Endothelial cell of umbilical vein (primary cell): ENCODE data around the gene ADARB2. TPM values are rescaled to one million over a fixed set of nuclear protein-coding genes. Genes with fewer than 3 reads are reported as not detected.

ENCODE experiments used
- BruUV-seq: library from RNA; stranded (reverse); fragments of 400-500 nt; replicated peaks from 2 replicates; lab custom pipeline; 2021; lab: Mats Ljungman, UMichigan
- CTCF ChIA-PET: fragments of 300-600, 350-600 bp; sonication (Branson Sonifier 250); formaldehyde crosslinking; loops from one replicate; lab custom pipeline; 2021; ENCODE audit warnings: antibody characterized with exemption, inconsistent platforms; lab: Charles Lee
- POLR2A ChIA-PET: fragments of 300-600, 350-600 bp; sonication (Branson Sonifier 250); formaldehyde crosslinking; loops from one replicate; lab custom pipeline; 2021; ENCODE audit warnings: antibody characterized with exemption, inconsistent platforms; lab: Charles Lee
- DNase-seq: peaks from one replicate; pipeline ENCODE4 v3.0.0-alpha.2; 2011; ENCODE audit warnings: low read depth, low spot score
- FAIRE-seq: peaks from 2 replicates; lab custom pipeline; 2011; peaks lifted over from hg19 to GRCh38; lab: Jason Lieb, UNC
- H2AFZ ChIP-seq: 2 replicates; pipeline ENCODE4 v1.6.0; 2012; ENCODE audit warnings: low read depth, low read length, control low read depth, inconsistent platforms
- H3K27ac ChIP-seq: 2 replicates; pipeline ENCODE4 v1.5.1; 2011; ENCODE audit warnings: low read depth, mild to moderate bottlenecking, control low read depth, low read length, moderate library complexity; ENCODE audit not compliant: insufficient read depth
- H3K27me3 ChIP-seq, 2 experiments: 2 replicates each; pipeline versions ENCODE4 v1.6.0 to v1.6.1; 2011; ENCODE audit warnings: low read length in 2 of 2, mixed read lengths in 1 of 2; ENCODE audit not compliant: control insufficient read depth in 2 of 2, insufficient read depth in 2 of 2
- H3K36me3 ChIP-seq, 2 experiments: 2 replicates in 1 of 2; 3 replicates in 1 of 2; pipeline ENCODE4 v1.5.1; 2011; ENCODE audit warnings: low read length in 2 of 2, mild to moderate bottlenecking in 1 of 2, moderate library complexity in 1 of 2; ENCODE audit not compliant: control insufficient read depth in 2 of 2, insufficient read depth in 2 of 2; ENCODE audit errors: extremely low read depth in 1 of 2
- H3K4me1 ChIP-seq: 3 replicates; pipeline ENCODE4 v1.5.1; 2011; ENCODE audit warnings: mild to moderate bottlenecking, low read length; ENCODE audit not compliant: control insufficient read depth, insufficient read depth; ENCODE audit errors: extremely low read depth
- H3K4me2 ChIP-seq: 2 replicates; pipeline ENCODE4 v1.6.1; 2011; ENCODE audit warnings: low read length, control low read depth, mixed read lengths; ENCODE audit not compliant: insufficient read depth
- H3K4me3 ChIP-seq, 3 experiments: fragments of 200-600 bp in 1 of 3; sonication (generic), shearing (Covaris generic) in 1 of 3; replicated peaks in 1 of 3; 2 replicates each; pipeline ENCODE4 v1.5.1; 2011 to 2016; ENCODE audit warnings: control low read depth in 3 of 3, low read length in 3 of 3, mild to moderate bottlenecking in 2 of 3, inconsistent platforms in 1 of 3, low read depth in 1 of 3, moderate library complexity in 1 of 3; ENCODE audit not compliant: insufficient read depth in 1 of 3
- H3K79me2 ChIP-seq: 2 replicates; pipeline ENCODE4 v1.6.0; 2012; ENCODE audit warnings: low read length, inconsistent platforms; ENCODE audit not compliant: control insufficient read depth, insufficient read depth
- H3K9ac ChIP-seq: replicated peaks from 2 replicates; pipeline ENCODE3; 2011; ENCODE audit warnings: low read length, control low read depth; ENCODE audit not compliant: insufficient read depth; ENCODE audit errors: extremely low read depth
- H3K9me1 ChIP-seq: replicated peaks from 3 replicates; pipeline ENCODE4 v1.6.0; 2011; ENCODE audit warnings: mild to moderate bottlenecking, low read length; ENCODE audit not compliant: control insufficient read depth, insufficient read depth; ENCODE audit errors: extremely low read depth
- H3K9me3 ChIP-seq: replicated peaks from 2 replicates; pipeline ENCODE4 v1.5.1; 2012; ENCODE audit warnings: low read length, inconsistent platforms; ENCODE audit not compliant: control insufficient read depth, insufficient read depth
- H4K20me1 ChIP-seq: replicated peaks from 2 replicates; pipeline ENCODE3; 2011; ENCODE audit warnings: mild to moderate bottlenecking, low read length; ENCODE audit not compliant: control insufficient read depth, insufficient read depth; ENCODE audit errors: extremely low read depth
- EZH2 ChIP-seq: IDR thresholded peaks from 2 replicates; pipeline ENCODE4 v1.6.1; 2012; ENCODE audit warnings: borderline replicate concordance, low read depth, mild to moderate bottlenecking, moderate library complexity, low read length, inconsistent platforms; ENCODE audit not compliant: severe bottlenecking
- FOS ChIP-seq: IDR thresholded peaks from 2 replicates; pipeline ENCODE4 v1.6.1; 2011; ENCODE audit warnings: mild to moderate bottlenecking, low read length, moderate library complexity, borderline replicate concordance; ENCODE audit not compliant: insufficient read depth
- GATA2 ChIP-seq: IDR thresholded peaks from 2 replicates; pipeline ENCODE4 v1.7.0; 2011; ENCODE audit warnings: low read depth, mild to moderate bottlenecking, moderate library complexity, mixed read lengths, low read length; ENCODE audit not compliant: insufficient read length, insufficient read depth
- JUN ChIP-seq: IDR thresholded peaks from 2 replicates; pipeline ENCODE4 v1.6.1; 2011; ENCODE audit warnings: borderline replicate concordance, low read depth; ENCODE audit not compliant: insufficient read length, insufficient read depth
- MYC ChIP-seq: IDR thresholded peaks from one replicate; pipeline ENCODE4 v1.6.1; 2011; ENCODE audit warnings: mild to moderate bottlenecking, low read depth, low read length
- POLR2A ChIP-seq: IDR thresholded peaks from 2 replicates; pipeline ENCODE4 v1.6.1; 2012; ENCODE audit warnings: low read depth, mild to moderate bottlenecking, control low read depth, low read length
- POLR2AphosphoS5 ChIP-seq: IDR thresholded peaks from 2 replicates; pipeline ENCODE4 v1.6.1; 2012; ENCODE audit warnings: low read depth, mild to moderate bottlenecking, control low read depth, low read length, moderate library complexity; ENCODE audit not compliant: insufficient read depth
- dilution Hi-C: fragments of 300-500 bp; cut with MboI; formaldehyde crosslinking; loops from one replicate; pipeline ENCODE4 v1.15.0; 2019; ENCODE audit warnings: low sequenced_read_pairs; ENCODE audit not compliant: extremely low pct_ligation_motif_present
- intact Hi-C: fragments of 100-400 bp; cut with micrococcal nuclease; formaldehyde crosslinking; loops from one replicate; pipeline ENCODE4 v1.10.0; 2022
- polyA plus RNA-seq, 4 experiments: library from polyadenylated mRNA; depleted of rRNA in 3 of 4; stranded (reverse) in 3 of 4; unstranded in 1 of 4; fragments of >200 nt; gene quantifications; 2 replicates each; pipeline versions ENCODE4 v1.2.1 to v1.2.3, GENCODE V29; 2011 to 2012; ENCODE audit warnings: missing spikeins in 1 of 4
- total RNA-seq: library from RNA; stranded (reverse); gene quantifications from 2 replicates; pipeline ENCODE4 v1.2.3, GENCODE V29; 2021
- TF ChIP-seq, protein P1 (sequence below): IDR thresholded peaks from 2 replicates; pipeline ENCODE4 v1.6.1; 2011; ENCODE audit not compliant: insufficient read depth, insufficient read length
- TF ChIP-seq, protein P2 (sequence below), 2 donors: IDR thresholded peaks; 1 replicate in 1 of 2; 2 replicates in 1 of 2; pipeline ENCODE4 v1.5.1; 2011; ENCODE audit warnings: low read length in 2 of 2, mild to moderate bottlenecking in 2 of 2, moderate library complexity in 2 of 2, control low read depth in 1 of 2, inconsistent platforms in 1 of 2, low read depth in 1 of 2; ENCODE audit not compliant: insufficient read depth in 1 of 2; ENCODE audit errors: extremely low read depth in 1 of 2

The ADARB2 gene
- total and polyA plus RNA-seq, 2 donors (not counting 3 experiments of a cell fraction or from before 2014, with no cell fraction given) = not detected

DNA sequence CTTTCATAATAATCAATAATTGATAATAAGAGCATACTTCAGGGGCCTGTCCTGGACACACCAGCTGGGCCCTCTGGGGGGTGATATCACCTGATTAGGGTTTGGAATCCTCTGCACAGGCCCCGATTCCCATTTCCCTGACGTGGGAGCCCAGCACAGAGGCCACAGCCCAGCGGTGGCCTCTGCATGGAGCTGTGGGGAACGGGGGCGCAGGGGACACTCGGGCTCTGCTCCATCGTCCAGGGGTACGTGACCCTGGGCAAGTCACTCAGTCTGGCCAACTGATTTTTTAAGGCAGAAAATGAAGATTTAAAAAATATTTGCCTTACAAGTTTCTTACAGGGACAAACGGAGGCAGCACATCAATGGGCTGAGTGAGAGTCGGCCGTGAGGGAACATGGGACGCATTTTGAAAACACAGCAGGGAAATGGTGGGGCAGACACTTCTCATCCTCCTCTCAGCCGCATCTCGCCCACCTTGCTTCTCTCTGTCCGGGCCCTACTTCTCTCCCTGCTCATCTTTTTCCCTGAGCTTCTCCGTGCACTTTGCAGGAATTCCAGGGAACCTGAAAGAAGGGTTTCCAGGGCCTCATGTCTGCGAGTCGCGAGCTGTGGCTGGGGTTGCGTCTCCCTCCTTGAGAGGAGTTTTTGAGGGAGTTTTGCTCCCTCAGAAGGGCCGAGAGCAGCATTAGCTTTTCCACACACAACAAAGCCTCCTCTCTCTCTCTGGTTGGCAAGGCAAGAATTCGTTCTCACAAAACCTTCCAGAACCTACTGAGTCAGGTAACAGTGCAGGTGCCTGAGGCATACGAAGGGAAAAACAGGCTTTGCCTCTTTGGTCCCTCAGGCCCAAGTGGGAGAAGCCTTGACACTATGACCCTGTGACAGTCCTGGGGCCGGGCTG lies 369.1 kb downstream of the ADARB2 start:
- no peaks in the 10 kb centered on the region for H3K9me3 ChIP-seq
- POLR2A ChIA-PET = no interaction called here
- TF ChIP-seq EZH2 (no peak), MYC (no peak), POLR2A (no peak), JUN (no peak), GATA2 (no peak), POLR2AphosphoS5 (no peak), FOS (no peak)
- TF ChIP-seq, protein P1, sequence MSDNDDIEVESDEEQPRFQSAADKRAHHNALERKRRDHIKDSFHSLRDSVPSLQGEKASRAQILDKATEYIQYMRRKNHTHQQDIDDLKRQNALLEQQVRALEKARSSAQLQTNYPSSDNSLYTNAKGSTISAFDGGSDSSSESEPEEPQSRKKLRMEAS = no peak
- TF ChIP-seq, protein P2, sequence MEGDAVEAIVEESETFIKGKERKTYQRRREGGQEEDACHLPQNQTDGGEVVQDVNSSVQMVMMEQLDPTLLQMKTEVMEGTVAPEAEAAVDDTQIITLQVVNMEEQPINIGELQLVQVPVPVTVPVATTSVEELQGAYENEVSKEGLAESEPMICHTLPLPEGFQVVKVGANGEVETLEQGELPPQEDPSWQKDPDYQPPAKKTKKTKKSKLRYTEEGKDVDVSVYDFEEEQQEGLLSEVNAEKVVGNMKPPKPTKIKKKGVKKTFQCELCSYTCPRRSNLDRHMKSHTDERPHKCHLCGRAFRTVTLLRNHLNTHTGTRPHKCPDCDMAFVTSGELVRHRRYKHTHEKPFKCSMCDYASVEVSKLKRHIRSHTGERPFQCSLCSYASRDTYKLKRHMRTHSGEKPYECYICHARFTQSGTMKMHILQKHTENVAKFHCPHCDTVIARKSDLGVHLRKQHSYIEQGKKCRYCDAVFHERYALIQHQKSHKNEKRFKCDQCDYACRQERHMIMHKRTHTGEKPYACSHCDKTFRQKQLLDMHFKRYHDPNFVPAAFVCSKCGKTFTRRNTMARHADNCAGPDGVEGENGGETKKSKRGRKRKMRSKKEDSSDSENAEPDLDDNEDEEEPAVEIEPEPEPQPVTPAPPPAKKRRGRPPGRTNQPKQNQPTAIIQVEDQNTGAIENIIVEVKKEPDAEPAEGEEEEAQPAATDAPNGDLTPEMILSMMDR (IDR thresholded peaks at IDR 0.05; ENCODE audit: extremely low read depth in 1 of 2, insufficient read depth in 1 of 2, low read depth in 1 of 2, low read length in 2 of 2) = no peak

More for the DNA sequence above, 369.1 kb downstream of the ADARB2 start:
- no peak for FAIRE-seq
- H3K27me3 ChIP-seq = no peaks in the 10 kb centered on the region
- DNase-seq = no peak
- no peak overlapping the region for H3K4me2 ChIP-seq
- H3K4me1 ChIP-seq = no peaks in the 10 kb centered on the region
- no peak overlapping the region for H3K4me3 ChIP-seq
- no peaks in the 10 kb centered on the region for H3K9me1 ChIP-seq
- H4K20me1 ChIP-seq = no peaks in the 10 kb centered on the region
- H2AFZ ChIP-seq = no peak overlapping the region
- intact Hi-C loops (no loop called here), dilution Hi-C loops (no loop called here)
- CTCF ChIA-PET = no interaction called here
- no TSS peak for BruUV-seq
- no peaks in the 10 kb centered on the region for H3K79me2 ChIP-seq
- no peak overlapping the region for H3K9ac ChIP-seq
- H3K27ac ChIP-seq = no peak overlapping the region
- H3K36me3 ChIP-seq = no peaks in the 10 kb centered on the region
